Vagina (tissue), 2 donors: ENCODE results near the gene RPS6KA2. TPM values are rescaled to one million over a fixed set of nuclear protein-coding genes. Genes with fewer than 3 reads are reported as not detected.
"Not testable (repeated sequence)": the region's sequence is repeated elsewhere in the genome, so short reads cannot be mapped to it uniquely, and the experiment has no call there.

Experiments used
- DNase-seq, 2 donors: peaks; one replicate each; pipeline ENCODE4 v3.0.0-alpha.2; 2017; ENCODE audit errors: extremely low spot score in 2 of 2
- H3K27ac ChIP-seq: fragments of 200-600 bp; sonication (generic); one replicate; pipeline ENCODE4 v1.5.1; 2019
- H3K27me3 ChIP-seq: fragments of 200-600 bp; sonication (generic); one replicate; pipeline ENCODE4 v1.5.1; 2019
- H3K36me3 ChIP-seq, 2 donors: fragments of 200-600 bp; sonication (generic); one replicate each; pipeline ENCODE4 v1.5.1; 2017 to 2019
- H3K4me1 ChIP-seq: fragments of 200-600 bp; sonication (generic); one replicate; pipeline ENCODE4 v1.5.1; 2019
- H3K4me3 ChIP-seq, 2 donors: fragments of 200-600 bp; sonication (generic); 1 replicate in 1 of 2; 2 replicates in 1 of 2; pipeline ENCODE4 v1.5.1; 2016 to 2019
- H3K9me3 ChIP-seq: fragments of 200-600 bp; sonication (generic); one replicate; pipeline ENCODE4 v1.5.1; 2019
- CTCF ChIP-seq, 3 experiments: fragments of 450-650 bp in 2 of 3; fragments of 200-600 bp in 1 of 3; sonication (generic) in 1 of 3; IDR thresholded peaks; one replicate each; pipeline ENCODE4 v1.5.1; 2017 to 2019; ENCODE audit warnings: antibody characterized with exemption in 3 of 3, mild to moderate bottlenecking in 2 of 3, moderate library complexity in 2 of 3
- POLR2A ChIP-seq, 2 donors: fragments of 450-650 bp; IDR thresholded peaks; one replicate each; pipeline ENCODE4 v1.6.1; 2017; ENCODE audit warnings: antibody characterized with exemption in 2 of 2, mild to moderate bottlenecking in 2 of 2, moderate library complexity in 2 of 2
- POLR2AphosphoS5 ChIP-seq, 2 donors: sonication (generic); formaldehyde crosslinking; IDR thresholded peaks; one replicate each; pipeline ENCODE4 v1.9.0; 2017; ENCODE audit warnings: antibody characterized with exemption in 2 of 2, mild to moderate bottlenecking in 2 of 2, low read depth in 1 of 2; ENCODE audit not compliant: insufficient read depth in 1 of 2
- intact Hi-C: fragments of 100-400 bp; cut with DNase I; formaldehyde crosslinking; loops from one replicate; pipeline ENCODE4 v1.15.1; 2023
- total RNA-seq: library from RNA; depleted of rRNA; stranded (reverse); fragments of >200 nt; gene quantifications from one replicate; pipeline ENCODE4 v1.2.3, GENCODE V29; 2016

Gene RPS6KA2
- total RNA-seq, 1 donor from 2014 or later: 65.1 TPM

- intact Hi-C loops: no loop called here
- no peak for TF ChIP-seq POLR2AphosphoS5 (IDR thresholded peaks at IDR 0.05; ENCODE audit: insufficient read depth in 1 of 2, low read depth in 1 of 2)
- no peak for TF ChIP-seq CTCF (IDR thresholded peaks at IDR 0.05)
- no peak for TF ChIP-seq POLR2A (IDR thresholded peaks at IDR 0.05)
- H3K4me1 ChIP-seq: no peaks in the 10 kb centered on the region
- H3K36me3 ChIP-seq: peaks cover 0 to 14% of the 10 kb centered on the region in 2 donors
- DNase-seq: no peak
- no peak overlapping the region for H3K27ac ChIP-seq
- no peak overlapping the region for H3K4me3 ChIP-seq
- no peaks in the 10 kb centered on the region for H3K9me3 ChIP-seq
- no peaks in the 10 kb centered on the region for H3K27me3 ChIP-seq
Measured at GRCh38 chr6:166365806-166366205, 261.2 kb downstream of the RPS6KA2 start.

DNA sequence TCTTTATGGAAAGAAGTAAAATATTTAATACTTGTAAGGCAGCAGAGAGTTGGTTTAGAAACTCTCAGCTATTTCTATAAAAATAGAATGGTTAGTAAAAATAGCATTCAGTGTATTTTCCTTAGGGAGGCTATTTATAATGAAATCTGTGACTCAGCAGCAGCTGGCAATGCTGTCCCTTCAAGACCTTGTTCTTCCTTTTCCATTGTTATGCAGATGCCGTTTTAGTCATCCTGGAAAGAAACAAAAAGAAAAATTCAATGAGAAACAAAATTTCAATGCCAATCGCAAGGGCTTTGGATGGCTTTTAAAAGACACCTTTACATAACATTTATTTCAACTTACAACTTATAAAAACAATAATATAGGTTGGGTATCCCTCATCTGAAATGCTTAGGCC is 261.8 kb downstream of the RPS6KA2 start:
- intact Hi-C loops: no loop called here
- H3K9me3 ChIP-seq: no peaks in the 10 kb centered on the region
- no peaks in the 10 kb centered on the region for H3K4me1 ChIP-seq
- DNase-seq: no peak
- H3K36me3 ChIP-seq: peaks cover 0 to 14% of the 10 kb centered on the region in 2 donors
- no peak overlapping the region for H3K4me3 ChIP-seq
- peak overlapping the region; percentile 51 for H3K27ac ChIP-seq
- TF ChIP-seq POLR2AphosphoS5 (IDR thresholded peaks at IDR 0.05; ENCODE audit: insufficient read depth in 1 of 2, low read depth in 1 of 2): peak in 1 of 2 donors; percentile 44
- no peak for TF ChIP-seq POLR2A (IDR thresholded peaks at IDR 0.05)
- no peak for TF ChIP-seq CTCF (IDR thresholded peaks at IDR 0.05)
- H3K27me3 ChIP-seq: no peaks in the 10 kb centered on the region

GRCh38 chr6:166364456-166364855 is 262.6 kb downstream of the RPS6KA2 start:
- Histone ChIP-seq H3K9me3 (no peaks in the 10 kb centered on the region), H3K27ac (peak overlapping the region; percentile 51), H3K4me1 (no peaks in the 10 kb centered on the region), H3K27me3 (no peaks in the 10 kb centered on the region), H3K4me3 (no peak overlapping the region), H3K36me3 (peaks cover 0 to 14% of the 10 kb centered on the region in 2 donors)
- no peak for DNase-seq
- intact Hi-C loops: no loop called here
- TF ChIP-seq POLR2AphosphoS5 (IDR thresholded peaks at IDR 0.05; ENCODE audit: insufficient read depth in 1 of 2, low read depth in 1 of 2) (peak in 1 of 2 donors; percentile 36), CTCF (IDR thresholded peaks at IDR 0.05) (no peak), POLR2A (IDR thresholded peaks at IDR 0.05) (no peak)

DNA sequence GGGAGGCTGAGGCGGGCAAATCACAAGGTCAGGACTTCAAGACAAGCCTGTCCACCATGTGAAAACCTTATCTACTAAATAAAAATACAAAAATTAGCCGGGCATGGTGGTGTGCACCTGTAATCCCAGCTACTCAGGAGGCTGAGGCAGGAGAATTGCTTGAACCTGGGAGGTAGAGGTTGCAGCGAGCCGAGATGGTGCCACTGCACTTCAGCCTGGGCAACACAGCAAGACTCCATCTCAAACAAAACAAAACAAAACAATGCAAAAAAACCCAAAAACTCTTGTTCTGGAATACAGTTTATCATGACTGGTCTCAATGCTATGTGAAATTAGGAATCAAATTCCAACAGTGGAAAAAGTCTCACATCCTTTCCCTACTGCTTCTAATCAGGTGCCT is 264.6 kb downstream of the RPS6KA2 start:
- H3K27ac ChIP-seq, H3K4me3 ChIP-seq, H3K9me3 ChIP-seq, H3K27me3 ChIP-seq, intact Hi-C loops, H3K36me3 ChIP-seq, DNase-seq, H3K4me1 ChIP-seq: not testable (repeated sequence)

- H3K4me3 ChIP-seq: no peak overlapping the region
- H3K9me3 ChIP-seq: no peaks in the 10 kb centered on the region
- DNase-seq: no peak
- intact Hi-C loops: no loop called here
- H3K36me3 ChIP-seq: peaks cover 0 to 6% of the 10 kb centered on the region in 2 donors
- no peak for TF ChIP-seq CTCF (IDR thresholded peaks at IDR 0.05)
- TF ChIP-seq POLR2A (IDR thresholded peaks at IDR 0.05): no peak
- no peak for TF ChIP-seq POLR2AphosphoS5 (IDR thresholded peaks at IDR 0.05; ENCODE audit: insufficient read depth in 1 of 2, low read depth in 1 of 2)
- no peaks in the 10 kb centered on the region for H3K27me3 ChIP-seq
- H3K27ac ChIP-seq: no peak overlapping the region
- no peaks in the 10 kb centered on the region for H3K4me1 ChIP-seq
Measured at GRCh38 chr6:166361077-166361429, 266.0 kb downstream of the RPS6KA2 start.
